ENCODE data around the gene CDH8. TPM values are rescaled to one million over a fixed set of nuclear protein-coding genes. Genes with fewer than 3 reads are reported as not detected.

Gene CDH8
- total and polyA plus RNA-seq, 2 of the 4 experiments (the other 2 are of a cell fraction): not detected

- H3K18ac ChIP-seq (ENCODE audit: low read depth, low read length): no peak overlapping the region
- H3K79me1 ChIP-seq (ENCODE audit: low read depth in 1 of 2, low read length in 2 of 2): no peaks in the 10 kb centered on the region
- no peak overlapping the region for H3K4me3 ChIP-seq (ENCODE audit: insufficient read depth, low read depth, low read length)
- H3K14ac ChIP-seq (replicated peaks; ENCODE audit: low read depth, low read length): no peak overlapping the region
- H2BK5ac ChIP-seq (ENCODE audit: low read depth, low read length, poor library complexity, severe bottlenecking): no peak overlapping the region
- no peak overlapping the region for H2AK5ac ChIP-seq (ENCODE audit: low read depth, low read length)
- no peak overlapping the region for H2AFZ ChIP-seq (replicated peaks; ENCODE audit: low read length, poor library complexity)
- ATAC-seq (ENCODE audit: low read depth): no peak
- POLR2A ChIA-PET (ENCODE audit: unreplicated experiment): no interaction called here
- no peaks in the 10 kb centered on the region for H3K27me3 ChIP-seq (ENCODE audit: control insufficient read depth, insufficient read depth, low read length)
- no peak overlapping the region for H4K5ac ChIP-seq (ENCODE audit: low read depth, low read length)
- CTCF ChIA-PET: no interaction called here
- dilution Hi-C loops (cut with HindIII; ENCODE audit: low sequenced_read_pairs, unreplicated experiment) (no loop called here), in situ Hi-C loops (cut with MboI; ENCODE audit: low sequenced_read_pairs) (no loop called here), intact Hi-C loops (cut with micrococcal nuclease) (no loop called here)
- no peak for TF ChIP-seq MAZ (IDR thresholded peaks at IDR 0.05; ENCODE audit: borderline replicate concordance, low read depth, low read length)
- TF ChIP-seq MAFK (IDR thresholded peaks at IDR 0.05; ENCODE audit: low read depth, low read length): peak; percentile 41
- 0 out of 2 replicates have a peak, but pooled peaks have one; percentile 23 for TF ChIP-seq NFE2L2 (IDR thresholded peaks at IDR 0.05; ENCODE audit: low read depth, low read length)
- H3K9me1 ChIP-seq (ENCODE audit: insufficient read depth, low read length): no peaks in the 10 kb centered on the region
- no TSS peak for BruUV-seq (replicated peaks)
- H2AK9ac ChIP-seq (replicated peaks; ENCODE audit: low read depth, low read length, poor library complexity): no peak overlapping the region
- no peak overlapping the region for H3K4me2 ChIP-seq (ENCODE audit: low read depth, low read length)
- no peak overlapping the region for H3K9ac ChIP-seq (ENCODE audit: low read depth, low read length)
- no peak overlapping the region for H4K91ac ChIP-seq (ENCODE audit: insufficient read depth, low read depth, low read length)
- no peak for DNase-seq
- no peaks in the 10 kb centered on the region for H4K20me1 ChIP-seq (ENCODE audit: insufficient read depth, low read length)
- H2BK15ac ChIP-seq (ENCODE audit: low read depth, low read length): no peak overlapping the region
- H3K23ac ChIP-seq (ENCODE audit: low read depth, low read length): no peak overlapping the region
- H4K8ac ChIP-seq (ENCODE audit: low read depth in 2 of 2, low read length in 2 of 2): no peak overlapping the region
- no peak overlapping the region for H2BK20ac ChIP-seq (ENCODE audit: low read depth, low read length)
- no peak overlapping the region for H3K56ac ChIP-seq (ENCODE audit: extremely low read depth, insufficient read depth, low read length)
- H3K4me1 ChIP-seq (ENCODE audit: control insufficient read depth, insufficient read depth, low read length): no peaks in the 10 kb centered on the region
- H3K36me3 ChIP-seq (ENCODE audit: control insufficient read depth, insufficient read depth, low read length): no peaks in the 10 kb centered on the region
- no peak overlapping the region for H3K27ac ChIP-seq (ENCODE audit: insufficient read depth, low read length)
- WGBS, 2 experiments (ENCODE audit: extremely low coverage in 2 of 2, insufficient read length in 1 of 2): no CpG with 5 or more reads among the region's 2 CpGs
- 0 out of 2 replicates have a peak, but pooled peaks cover 4% of the 10 kb centered on the region for H3K9me3 ChIP-seq (ENCODE audit: control insufficient read depth, insufficient read depth, low read length)
- no peak overlapping the region for H3K4ac ChIP-seq (ENCODE audit: low read depth, low read length)
- no peak overlapping the region for H2BK120ac ChIP-seq (ENCODE audit: low read depth, low read length)
These were observed 215.4 kb downstream of the CDH8 start for GRCh38 chr16:61820820-61821219.
